ENCODE results near the gene MOSPD2.

Gene MOSPD2

DNA sequence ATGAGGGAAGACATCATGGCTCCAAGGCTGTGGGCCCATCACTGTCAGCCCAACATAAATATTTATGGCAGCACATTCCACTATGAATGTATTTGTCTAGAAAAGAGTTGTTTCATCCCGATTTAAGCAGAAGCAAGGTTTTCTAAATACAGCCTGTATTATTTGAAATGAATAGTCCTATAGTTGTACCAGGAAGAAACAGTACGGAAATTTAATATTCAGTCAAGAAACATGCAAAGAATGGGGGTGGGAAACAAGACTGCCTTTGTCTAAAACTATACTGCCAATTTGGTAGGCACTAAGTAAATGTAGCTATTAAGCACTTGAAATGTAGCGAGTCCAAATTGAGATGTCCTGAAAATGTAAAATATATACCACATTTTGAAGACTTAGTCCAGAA is 69.1 kb downstream of the MOSPD2 start:
- TF ChIP-seq SPI1 (IDR thresholded peaks at IDR 0.05; ENCODE audit: low read depth, low read length) (no peak), POLR2A (IDR thresholded peaks at IDR 0.05; ENCODE audit: low read depth, low read length) (no peak), POLR2AphosphoS5 (IDR thresholded peaks at IDR 0.05; ENCODE audit: low read depth, low read length) (no peak), TAF1 (IDR thresholded peaks at IDR 0.05; ENCODE audit: low read depth, low read length) (no peak), POU2F2 (IDR thresholded peaks at IDR 0.05; ENCODE audit: low read depth, low read length) (no peak), PAX5 (IDR thresholded peaks at IDR 0.05; ENCODE audit: insufficient read depth, low read length, severe bottlenecking) (no peak)
- FAIRE-seq (no peak), DNase-seq (ENCODE audit: insufficient read length, low spot score) (no peak)

DNA sequence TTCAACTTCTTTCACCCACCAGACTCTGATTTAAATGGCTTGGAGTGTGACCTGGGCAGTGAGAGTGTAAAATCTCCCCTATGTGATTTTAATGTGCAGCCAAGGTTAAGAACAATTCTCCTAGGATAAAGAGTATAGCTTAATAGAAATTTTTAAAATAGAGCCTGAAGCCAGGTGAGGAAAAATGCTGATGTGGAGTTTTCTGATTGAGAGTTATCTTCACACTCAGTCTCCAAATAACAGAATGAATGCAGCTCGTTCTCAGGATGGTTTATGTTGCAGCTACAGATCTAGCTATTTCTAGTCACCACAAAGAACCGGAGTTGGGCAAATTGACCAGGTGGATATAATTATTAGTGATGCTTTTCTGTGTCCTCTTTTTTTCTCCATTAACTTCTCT is 70.7 kb downstream of the MOSPD2 start:
- DNase-seq (ENCODE audit: insufficient read length, low spot score) (no peak), FAIRE-seq (no peak)
- TF ChIP-seq POU2F2 (IDR thresholded peaks at IDR 0.05; ENCODE audit: low read depth, low read length) (no peak), POLR2AphosphoS5 (IDR thresholded peaks at IDR 0.05; ENCODE audit: low read depth, low read length) (no peak), TAF1 (IDR thresholded peaks at IDR 0.05; ENCODE audit: low read depth, low read length) (no peak), POLR2A (IDR thresholded peaks at IDR 0.05; ENCODE audit: low read depth, low read length) (no peak), PAX5 (IDR thresholded peaks at IDR 0.05; ENCODE audit: insufficient read depth, low read length, severe bottlenecking) (no peak), SPI1 (IDR thresholded peaks at IDR 0.05; ENCODE audit: low read depth, low read length) (no peak)

DNA sequence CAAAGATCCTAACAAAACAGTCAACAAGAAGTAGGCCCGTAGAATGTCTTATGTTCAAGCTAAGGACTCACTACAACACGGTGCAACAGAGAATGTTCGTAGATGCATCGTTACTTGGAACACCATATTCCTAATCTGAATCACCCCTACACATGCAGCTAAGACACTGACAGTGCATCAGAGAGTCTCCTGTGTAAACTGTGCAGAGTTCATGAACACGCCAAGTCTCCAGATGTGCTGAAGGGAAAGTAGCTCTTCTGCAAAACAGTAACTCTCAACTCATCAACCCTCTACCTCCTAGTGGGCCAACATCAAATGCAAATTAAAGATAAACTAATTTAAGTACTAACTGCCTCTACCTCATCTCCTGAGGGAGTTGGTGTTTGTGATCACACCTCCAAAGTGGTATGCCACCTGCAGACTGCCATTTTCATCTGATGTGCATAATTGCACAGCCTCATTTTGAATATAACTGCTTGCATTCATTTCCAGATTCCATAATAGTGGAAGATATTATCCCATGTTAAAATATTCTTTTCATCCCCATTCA is 73.5 kb downstream of the MOSPD2 start:
- DNase-seq (ENCODE audit: insufficient read length, low spot score) (no peak), FAIRE-seq (no peak)
- TF ChIP-seq POLR2AphosphoS5 (IDR thresholded peaks at IDR 0.05; ENCODE audit: low read depth, low read length) (no peak), TAF1 (IDR thresholded peaks at IDR 0.05; ENCODE audit: low read depth, low read length) (no peak), SPI1 (IDR thresholded peaks at IDR 0.05; ENCODE audit: low read depth, low read length) (no peak), PAX5 (IDR thresholded peaks at IDR 0.05; ENCODE audit: insufficient read depth, low read length, severe bottlenecking) (no peak), POLR2A (IDR thresholded peaks at IDR 0.05; ENCODE audit: low read depth, low read length) (no peak), POU2F2 (IDR thresholded peaks at IDR 0.05; ENCODE audit: low read depth, low read length) (no peak)

DNA sequence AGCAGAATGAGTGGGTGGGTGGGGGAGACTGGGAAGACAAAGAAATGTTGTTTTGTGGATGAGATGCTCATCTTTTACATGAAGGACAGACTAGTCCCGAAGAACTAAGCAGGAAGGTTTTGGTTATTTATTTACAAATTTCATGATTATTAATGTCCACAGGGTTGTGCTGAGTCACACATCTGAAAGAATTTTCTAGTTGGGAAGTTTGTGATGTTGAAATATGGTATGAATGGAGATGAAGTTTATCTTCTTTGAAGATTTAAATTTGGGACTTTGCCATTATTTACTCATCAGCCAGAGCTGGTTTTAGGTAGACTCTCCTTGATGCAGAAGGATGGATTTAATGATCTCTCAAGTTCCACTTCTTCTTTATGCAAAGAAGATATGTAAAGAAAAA is 75.5 kb downstream of the MOSPD2 start:
- no peak for TF ChIP-seq POLR2AphosphoS5 (IDR thresholded peaks at IDR 0.05; ENCODE audit: low read depth, low read length)
- TF ChIP-seq POLR2A (IDR thresholded peaks at IDR 0.05; ENCODE audit: low read depth, low read length), result no peak
- TF ChIP-seq TAF1 (IDR thresholded peaks at IDR 0.05; ENCODE audit: low read depth, low read length), result no peak
- TF ChIP-seq SPI1 (IDR thresholded peaks at IDR 0.05; ENCODE audit: low read depth, low read length), result no peak
- TF ChIP-seq POU2F2 (IDR thresholded peaks at IDR 0.05; ENCODE audit: low read depth, low read length), result no peak
- TF ChIP-seq PAX5 (IDR thresholded peaks at IDR 0.05; ENCODE audit: insufficient read depth, low read length, severe bottlenecking), result no peak
- FAIRE-seq (no peak), DNase-seq (ENCODE audit: insufficient read length, low spot score) (no peak)

DNA sequence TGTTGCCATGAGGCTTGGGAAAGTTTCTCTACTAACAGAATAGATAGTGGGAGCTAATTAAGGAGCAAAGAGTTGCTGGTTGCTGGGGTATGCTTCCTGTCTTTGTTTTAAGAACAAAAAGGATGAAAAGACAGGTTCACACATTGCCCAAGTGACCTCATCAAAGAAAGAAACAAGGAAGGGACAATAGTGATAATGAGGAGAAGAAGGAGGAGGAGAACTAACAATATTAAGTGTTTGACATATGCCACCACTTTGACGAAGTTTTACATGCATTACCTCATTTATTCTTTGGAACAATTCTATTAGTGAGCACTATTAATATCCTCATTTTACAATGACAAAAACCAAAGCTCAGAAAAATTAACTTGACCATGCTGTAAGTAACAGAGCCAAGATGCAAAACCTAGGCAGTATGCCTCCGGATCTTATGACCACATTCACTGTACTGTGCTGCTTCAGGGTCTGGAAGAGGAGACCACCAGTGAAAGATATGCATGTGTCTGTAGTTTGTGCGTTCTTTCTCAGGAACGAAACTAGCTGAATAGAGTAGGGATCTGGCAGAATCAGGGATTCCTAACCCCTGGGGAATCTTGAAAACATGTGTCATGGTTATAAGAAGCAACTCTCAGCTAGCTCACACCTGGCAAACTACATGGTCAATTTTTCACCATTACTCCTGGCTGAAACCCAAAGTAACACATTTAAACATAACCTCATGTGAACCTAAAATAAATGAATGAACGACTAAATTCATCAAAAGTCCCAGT is 83.8 kb downstream of the MOSPD2 start:
- TF ChIP-seq POU2F2 (IDR thresholded peaks at IDR 0.05; ENCODE audit: low read depth, low read length), result no peak
- TF ChIP-seq SPI1 (IDR thresholded peaks at IDR 0.05; ENCODE audit: low read depth, low read length), result no peak
- TF ChIP-seq POLR2AphosphoS5 (IDR thresholded peaks at IDR 0.05; ENCODE audit: low read depth, low read length), result no peak
- FAIRE-seq (no peak), DNase-seq (ENCODE audit: insufficient read length, low spot score) (no peak)

DNA sequence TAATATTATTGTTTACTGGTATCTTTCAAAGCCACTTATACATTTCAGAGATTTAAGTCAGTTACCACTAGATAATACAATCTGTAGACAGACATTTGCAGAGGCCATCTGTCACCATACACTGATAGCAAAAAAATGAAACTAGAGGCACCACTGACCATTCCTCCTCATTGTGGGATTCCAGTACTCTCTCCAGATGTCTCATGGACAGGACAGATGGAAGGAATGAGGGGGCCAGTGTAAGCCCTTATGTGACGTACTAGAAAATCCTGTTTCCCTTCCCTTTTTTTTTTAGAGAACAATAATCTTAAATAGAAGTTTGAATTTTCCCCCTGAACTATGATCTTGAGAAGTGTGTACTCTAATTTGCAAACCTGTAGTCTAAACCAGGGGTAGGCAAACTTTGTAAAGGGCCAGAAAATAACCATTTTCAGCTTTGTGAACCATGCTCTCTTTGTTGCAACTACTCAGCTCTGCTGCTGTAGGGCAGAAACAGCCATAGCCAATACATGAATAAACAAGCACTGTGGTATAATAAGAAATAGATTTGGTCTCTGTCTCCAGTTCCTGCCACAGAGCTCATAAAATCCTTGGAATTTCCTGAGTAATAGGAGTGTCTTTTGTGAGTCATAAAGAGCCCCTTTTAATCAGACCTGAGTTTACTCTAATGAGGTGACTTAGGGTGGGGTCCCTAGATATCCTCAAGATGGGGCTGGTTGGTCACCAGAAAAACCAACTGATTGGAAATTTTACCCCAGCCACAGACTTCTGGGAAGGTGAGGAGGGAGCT is 90.4 kb downstream of the MOSPD2 start:
- TF ChIP-seq SPI1 (IDR thresholded peaks at IDR 0.05; ENCODE audit: low read depth, low read length) (no peak), POLR2A (IDR thresholded peaks at IDR 0.05; ENCODE audit: low read depth, low read length) (no peak), PAX5 (IDR thresholded peaks at IDR 0.05; ENCODE audit: insufficient read depth, low read length, severe bottlenecking) (no peak), TAF1 (IDR thresholded peaks at IDR 0.05; ENCODE audit: low read depth, low read length) (no peak), POLR2AphosphoS5 (IDR thresholded peaks at IDR 0.05; ENCODE audit: low read depth, low read length) (no peak), POU2F2 (IDR thresholded peaks at IDR 0.05; ENCODE audit: low read depth, low read length) (no peak)
- FAIRE-seq (no peak), DNase-seq (ENCODE audit: insufficient read length, low spot score) (no peak)

DNA sequence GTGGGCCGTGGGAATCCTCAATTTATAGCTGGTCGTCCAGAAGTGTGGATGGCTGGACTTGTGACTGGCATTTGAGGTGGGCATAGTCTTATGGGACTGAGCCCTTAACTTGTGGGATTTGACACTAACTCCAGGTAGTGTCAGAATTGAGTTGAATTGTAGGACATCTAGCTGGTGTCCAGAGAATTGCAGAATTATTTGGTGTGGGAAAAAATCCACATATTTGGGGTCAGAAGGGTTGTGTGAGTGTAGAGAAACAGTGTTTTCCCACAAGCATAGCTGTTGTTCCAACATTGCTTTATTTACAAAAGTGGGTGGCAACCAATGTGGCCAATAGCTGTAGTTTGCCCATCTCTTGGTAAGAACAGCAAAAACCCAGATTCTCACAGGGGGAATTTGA is 91.3 kb downstream of the MOSPD2 start:
- DNase-seq (ENCODE audit: insufficient read length, low spot score), result no peak
- FAIRE-seq, result no peak
- TF ChIP-seq TAF1 (IDR thresholded peaks at IDR 0.05; ENCODE audit: low read depth, low read length), result no peak
- TF ChIP-seq POLR2A (IDR thresholded peaks at IDR 0.05; ENCODE audit: low read depth, low read length), result no peak
- TF ChIP-seq POU2F2 (IDR thresholded peaks at IDR 0.05; ENCODE audit: low read depth, low read length), result no peak

Measured in GM12891 (cell line).